ENCODE data around the gene KRT77.

DNA sequence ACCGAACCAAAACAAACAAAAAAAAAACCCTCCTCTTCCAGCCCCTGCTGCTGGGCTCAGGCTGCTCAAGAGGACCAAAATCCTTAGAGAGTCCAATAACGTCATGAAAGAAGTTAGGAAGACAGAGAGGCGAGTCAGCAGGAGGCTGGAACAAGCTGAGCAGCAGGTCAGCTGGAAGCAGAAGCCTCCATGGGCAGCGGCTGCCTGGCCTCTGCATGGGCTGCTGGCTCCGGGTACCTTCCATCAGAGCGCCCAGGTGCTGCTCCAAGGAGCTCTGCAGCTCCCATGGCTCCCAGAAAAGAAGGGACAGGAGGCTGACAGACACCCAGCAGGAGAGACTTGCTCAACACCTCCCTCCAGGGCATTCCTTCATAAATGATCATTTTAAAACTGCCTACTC, 48.1 kb downstream of the KRT77 start:
- TF ChIP-seq, protein P1, sequence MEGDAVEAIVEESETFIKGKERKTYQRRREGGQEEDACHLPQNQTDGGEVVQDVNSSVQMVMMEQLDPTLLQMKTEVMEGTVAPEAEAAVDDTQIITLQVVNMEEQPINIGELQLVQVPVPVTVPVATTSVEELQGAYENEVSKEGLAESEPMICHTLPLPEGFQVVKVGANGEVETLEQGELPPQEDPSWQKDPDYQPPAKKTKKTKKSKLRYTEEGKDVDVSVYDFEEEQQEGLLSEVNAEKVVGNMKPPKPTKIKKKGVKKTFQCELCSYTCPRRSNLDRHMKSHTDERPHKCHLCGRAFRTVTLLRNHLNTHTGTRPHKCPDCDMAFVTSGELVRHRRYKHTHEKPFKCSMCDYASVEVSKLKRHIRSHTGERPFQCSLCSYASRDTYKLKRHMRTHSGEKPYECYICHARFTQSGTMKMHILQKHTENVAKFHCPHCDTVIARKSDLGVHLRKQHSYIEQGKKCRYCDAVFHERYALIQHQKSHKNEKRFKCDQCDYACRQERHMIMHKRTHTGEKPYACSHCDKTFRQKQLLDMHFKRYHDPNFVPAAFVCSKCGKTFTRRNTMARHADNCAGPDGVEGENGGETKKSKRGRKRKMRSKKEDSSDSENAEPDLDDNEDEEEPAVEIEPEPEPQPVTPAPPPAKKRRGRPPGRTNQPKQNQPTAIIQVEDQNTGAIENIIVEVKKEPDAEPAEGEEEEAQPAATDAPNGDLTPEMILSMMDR (IDR thresholded peaks at IDR 0.05) = no peak
- no peak for TF ChIP-seq POLR2A (IDR thresholded peaks at IDR 0.05)
